ENCODE results near the gene WNT3.
"Not testable (repeated sequence)": the region's sequence is repeated elsewhere in the genome, so short reads cannot be mapped to it uniquely, and the experiment has no call there.

The WNT3 gene

DNA sequence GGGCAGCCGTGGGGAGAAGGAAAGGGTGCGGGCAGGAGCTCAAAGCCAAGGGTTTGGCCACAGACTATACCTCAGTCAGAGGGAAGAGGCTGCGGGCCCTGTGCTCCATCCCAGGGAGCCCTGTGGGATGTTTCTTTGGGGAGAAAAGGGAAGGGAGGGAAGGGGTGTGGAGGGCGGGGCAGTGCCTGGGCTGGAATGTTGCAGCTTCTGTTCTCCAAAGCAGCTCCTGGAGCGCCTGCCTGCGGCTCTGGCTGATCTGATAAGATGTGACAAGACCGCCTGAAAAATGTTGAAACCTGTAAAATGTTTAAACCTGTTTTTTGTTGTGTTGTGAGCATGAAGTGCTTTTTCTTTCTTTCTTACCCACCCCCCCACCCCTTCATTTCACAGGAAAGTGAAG, 32.8 kb downstream of the WNT3 start:
- no peak for DNase-seq (ENCODE audit: low read depth in 2 of 2)

- DNase-seq (ENCODE audit: low read depth in 2 of 2) = no peak
These were observed 35.4 kb downstream of the WNT3 start for GRCh38 chr17:46783031-46783593.

DNA sequence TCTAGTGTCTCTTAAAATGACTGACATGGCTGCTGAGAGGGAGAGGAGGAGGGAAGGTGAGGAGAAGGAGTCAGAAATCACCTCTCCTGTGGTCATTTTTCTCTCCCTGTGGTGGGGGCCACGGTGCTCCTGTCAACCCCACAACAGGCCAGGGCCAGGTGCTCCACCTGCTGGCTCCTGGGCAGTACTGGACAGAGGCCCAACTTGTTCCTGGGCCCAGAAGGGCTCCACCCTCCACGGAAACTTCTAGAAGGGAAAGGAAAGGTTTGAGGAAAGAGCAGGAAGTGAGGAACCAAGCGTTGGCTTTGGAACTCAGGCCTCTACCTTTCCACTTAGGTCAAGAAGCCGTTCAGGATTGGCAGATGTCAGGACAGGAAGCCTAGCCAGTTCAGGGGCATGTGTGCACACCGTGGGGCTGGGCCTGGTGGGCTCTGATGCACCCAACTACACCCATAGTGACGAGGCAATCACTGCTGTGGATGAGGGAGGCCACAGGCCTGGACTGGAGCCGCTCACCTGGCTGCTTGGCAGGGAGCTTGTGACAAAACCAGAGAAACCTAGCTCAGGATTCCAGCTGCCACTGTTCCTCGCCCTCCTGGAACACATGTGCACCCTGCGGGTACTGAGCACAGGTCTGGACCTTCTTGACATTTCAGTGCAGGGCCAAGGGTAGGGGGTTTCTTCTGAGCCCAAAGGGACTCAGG, 36.1 kb downstream of the WNT3 start:
- DNase-seq (ENCODE audit: low read depth in 2 of 2) = no peak

DNA sequence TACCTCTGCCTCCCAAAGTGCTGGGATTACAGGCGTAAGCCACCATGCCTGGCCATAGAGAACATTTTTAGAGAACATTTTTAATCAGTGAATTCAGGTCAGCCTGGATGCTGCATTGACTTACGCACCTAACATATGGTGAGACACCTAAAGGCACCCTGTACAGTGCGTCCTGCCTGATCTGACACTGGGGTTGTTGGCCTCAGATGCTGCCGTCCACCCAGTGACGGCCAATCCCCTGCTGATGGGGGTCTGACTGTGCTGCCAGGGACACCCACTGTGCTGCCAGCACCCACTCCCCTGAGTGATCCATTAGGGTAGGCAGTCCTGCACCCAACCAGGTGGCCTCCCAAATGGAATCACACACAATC, 38.5 kb downstream of the WNT3 start:
- no peak for DNase-seq (ENCODE audit: low read depth in 2 of 2)

- DNase-seq (ENCODE audit: low read depth in 2 of 2) = no peak
These were observed 40.3 kb downstream of the WNT3 start for GRCh38 chr17:46777943-46778915.

DNA sequence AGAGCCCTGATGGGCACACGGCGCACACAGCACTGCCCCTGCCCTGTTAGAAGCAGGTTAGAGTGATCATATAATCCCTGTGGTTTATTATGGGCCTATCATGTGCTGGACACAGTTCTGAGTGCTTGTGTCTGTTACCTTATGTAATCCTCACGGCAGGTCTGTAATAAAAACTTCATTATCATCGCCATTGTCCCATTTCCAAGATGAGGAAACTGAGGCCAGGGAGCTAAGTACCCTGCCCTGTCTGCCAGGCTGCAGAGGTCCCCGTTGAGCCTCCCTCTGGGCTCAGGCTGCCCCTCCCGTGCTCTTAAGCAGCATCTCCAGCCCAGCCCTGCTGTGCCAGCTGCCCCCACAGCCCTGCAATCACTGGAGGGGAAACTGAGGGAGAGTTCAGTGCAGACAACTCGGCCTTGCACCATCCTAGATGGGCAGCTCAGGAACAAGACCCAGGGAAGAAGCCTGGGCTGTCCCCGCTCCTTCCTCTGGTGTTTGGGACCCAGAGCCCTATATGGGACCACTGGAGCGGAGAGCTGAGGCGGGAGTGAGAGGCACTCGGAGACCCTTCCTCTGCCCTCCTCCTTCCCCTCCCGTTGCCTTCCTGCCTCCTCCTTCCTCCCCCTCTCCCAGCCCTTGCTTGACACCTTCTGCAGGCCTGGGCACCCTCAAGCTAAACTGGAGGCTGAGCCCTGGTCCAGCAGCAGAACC, 42.0 kb downstream of the WNT3 start:
- no peak for DNase-seq (ENCODE audit: low read depth in 2 of 2)

DNA sequence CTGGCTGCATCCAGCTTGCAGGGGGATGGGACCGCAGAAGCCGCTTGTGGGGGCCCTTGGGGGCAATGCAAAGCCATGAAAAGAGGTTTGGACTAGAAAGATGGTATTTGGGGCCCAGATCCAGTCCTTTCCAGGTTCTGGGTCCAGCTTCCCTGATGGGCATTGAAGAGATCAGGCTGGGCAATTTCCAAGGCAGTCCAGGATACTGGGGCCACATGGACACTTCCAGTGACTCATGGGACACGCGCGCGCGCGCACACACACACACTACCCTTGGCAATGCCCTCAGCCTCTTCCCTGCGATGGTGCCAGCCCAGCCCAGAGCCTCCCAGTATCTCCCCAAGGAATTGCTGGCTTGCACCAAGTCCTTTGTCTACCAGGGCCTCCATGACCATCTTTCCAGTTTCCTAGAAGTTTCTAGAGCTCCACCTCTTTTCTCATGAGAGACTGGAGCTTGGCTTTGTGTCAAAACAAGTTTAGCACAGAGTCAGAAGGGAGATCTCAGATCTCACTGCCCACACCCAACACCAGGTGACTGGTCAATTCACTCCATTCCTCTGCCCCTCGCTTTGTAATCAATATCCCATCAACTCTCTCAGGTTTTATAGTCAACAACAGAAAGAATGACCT, 44.3 kb downstream of the WNT3 start:
- no peak for DNase-seq (ENCODE audit: low read depth in 2 of 2)

- no peak for DNase-seq (ENCODE audit: low read depth in 2 of 2)
These were observed 44.8 kb downstream of the WNT3 start for GRCh38 chr17:46773676-46774075.

DNA sequence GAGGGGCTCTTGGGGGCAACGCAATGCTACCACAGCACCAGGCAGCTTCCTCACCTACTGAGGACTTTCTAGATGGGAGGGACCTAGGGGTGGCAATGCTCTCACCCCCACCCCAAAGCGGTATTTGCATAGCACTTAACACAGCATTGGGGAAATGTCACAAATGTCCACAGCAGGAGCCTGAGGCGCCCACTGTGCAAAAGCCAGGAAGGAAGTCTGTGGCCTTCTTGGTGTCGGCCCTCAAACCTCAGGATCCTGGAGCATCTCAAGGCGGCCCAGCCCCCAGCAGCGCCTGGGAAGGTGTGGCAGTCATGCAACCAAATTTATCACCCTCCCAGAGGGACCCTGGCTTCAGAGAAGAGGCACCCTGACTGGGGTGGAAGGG, 45.3 kb downstream of the WNT3 start:
- DNase-seq (ENCODE audit: low read depth in 2 of 2) = no peak

GRCh38 chr17:46772475-46773220, 45.8 kb downstream of the WNT3 start:
- DNase-seq (ENCODE audit: low read depth in 2 of 2) = no peak

DNA sequence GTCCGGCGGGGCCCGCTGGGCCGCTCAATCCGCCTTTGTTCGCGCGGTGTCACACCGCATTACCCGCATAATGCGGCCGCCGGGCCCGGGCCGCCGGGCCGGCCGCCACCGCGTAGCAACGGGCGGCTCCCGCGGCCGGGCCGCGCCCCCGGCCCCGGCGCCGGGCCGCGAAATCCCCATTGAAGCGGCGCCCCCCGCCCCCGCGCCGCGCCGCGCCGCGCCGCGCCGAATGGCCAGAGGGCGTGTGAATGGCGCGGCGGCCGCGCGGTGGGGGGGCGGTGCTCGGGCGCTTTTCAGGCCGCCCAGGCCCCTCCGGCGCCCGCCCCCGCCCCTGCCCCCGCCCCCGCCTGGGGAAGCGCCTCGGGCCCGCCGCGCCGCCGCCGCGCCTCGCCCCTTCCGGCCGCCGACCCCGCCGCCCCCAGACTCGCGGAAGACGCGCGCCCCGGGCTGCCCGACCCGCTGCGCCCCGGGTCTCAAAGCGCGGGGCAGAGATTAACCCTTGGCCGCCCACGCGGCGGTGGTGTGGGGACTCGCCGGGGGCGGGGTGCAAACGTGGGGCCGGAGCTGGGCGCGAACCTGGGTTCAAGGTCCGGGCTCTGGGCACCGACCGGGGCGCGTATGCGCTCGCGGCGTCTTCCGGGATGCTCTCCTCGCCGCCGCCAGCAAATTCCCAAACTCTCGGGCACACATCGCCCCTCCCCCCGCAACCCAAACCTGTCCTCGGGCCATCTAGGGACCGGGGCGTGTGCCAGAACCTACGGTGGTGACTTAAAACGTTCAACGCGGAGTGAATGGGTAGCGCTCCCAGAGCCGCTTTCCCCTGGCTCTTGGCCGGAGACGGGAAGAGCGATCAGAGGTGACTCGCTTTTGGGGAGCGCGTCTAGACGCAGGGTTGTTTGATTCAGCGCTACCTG, 46.7 kb downstream of the WNT3 start:
- DNase-seq (ENCODE audit: low read depth in 2 of 2) = no peak

GRCh38 chr17:46770818-46771560, 47.5 kb downstream of the WNT3 start:
- no peak for DNase-seq (ENCODE audit: low read depth in 2 of 2)

DNA sequence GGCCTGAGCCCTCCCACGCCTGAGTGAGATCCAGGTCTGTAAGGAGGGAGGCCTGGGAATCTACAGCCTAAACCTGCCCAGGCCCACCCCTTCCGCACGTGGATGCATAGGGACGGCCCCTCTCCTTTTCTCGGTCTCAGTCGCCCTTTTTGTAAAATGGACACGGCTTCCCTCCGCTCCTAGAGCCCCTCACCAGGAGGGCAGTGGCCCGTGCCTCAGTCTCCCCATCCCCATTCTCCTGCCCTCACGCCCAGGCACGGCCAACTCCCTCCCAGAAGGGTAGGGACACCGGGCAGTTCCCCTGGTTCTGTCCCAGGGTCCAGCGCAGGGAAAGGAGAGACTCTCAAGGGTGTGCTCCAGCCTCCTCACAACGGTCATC, 48.1 kb downstream of the WNT3 start:
- no peak for DNase-seq (ENCODE audit: low read depth in 2 of 2)

DNA sequence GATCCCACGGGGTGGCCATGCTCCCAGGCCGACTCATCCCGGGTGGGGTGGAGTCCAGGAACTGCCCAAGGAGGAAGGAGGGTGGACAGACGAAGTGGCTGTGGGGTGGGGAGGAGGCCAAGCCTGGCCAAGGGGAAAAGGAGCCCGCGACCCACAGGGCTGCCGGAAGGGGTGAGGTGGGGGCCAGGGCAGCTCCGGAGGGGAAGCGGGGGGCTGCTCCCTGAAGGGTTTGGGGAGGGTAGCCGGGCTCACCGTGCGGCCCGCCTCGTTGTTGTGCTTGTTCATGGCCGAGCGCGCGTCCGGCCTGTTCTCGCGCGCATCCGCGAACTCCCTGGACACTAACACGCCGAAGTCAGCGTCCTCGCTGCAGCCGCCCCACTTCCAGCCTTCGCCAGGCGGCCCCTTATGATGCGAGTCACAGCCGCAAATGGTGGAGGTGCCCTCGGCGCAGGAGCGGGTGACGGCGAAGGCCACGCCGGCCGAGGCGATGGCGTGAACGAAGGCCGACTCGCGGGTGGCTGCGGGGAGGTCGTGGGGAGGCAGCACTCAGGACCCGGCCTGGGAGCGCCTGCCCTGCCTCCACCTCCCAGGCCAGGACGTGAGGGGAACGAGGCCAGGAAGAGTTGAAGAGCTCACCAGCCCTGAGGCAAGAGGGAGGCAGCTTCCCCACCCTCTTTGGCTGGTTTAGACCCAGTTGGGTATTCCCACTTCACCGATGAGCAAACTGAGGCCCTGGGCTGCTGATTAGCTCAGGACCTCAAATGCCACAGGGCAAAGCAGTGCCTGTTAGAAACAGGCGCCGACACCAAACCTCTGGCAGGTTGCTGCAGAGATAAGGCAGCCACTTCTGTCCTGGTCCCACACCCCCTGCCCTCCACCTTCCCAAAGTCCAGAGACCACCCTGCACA, 48.7 kb downstream of the WNT3 start:
- no peak for DNase-seq (ENCODE audit: low read depth in 2 of 2)

DNA sequence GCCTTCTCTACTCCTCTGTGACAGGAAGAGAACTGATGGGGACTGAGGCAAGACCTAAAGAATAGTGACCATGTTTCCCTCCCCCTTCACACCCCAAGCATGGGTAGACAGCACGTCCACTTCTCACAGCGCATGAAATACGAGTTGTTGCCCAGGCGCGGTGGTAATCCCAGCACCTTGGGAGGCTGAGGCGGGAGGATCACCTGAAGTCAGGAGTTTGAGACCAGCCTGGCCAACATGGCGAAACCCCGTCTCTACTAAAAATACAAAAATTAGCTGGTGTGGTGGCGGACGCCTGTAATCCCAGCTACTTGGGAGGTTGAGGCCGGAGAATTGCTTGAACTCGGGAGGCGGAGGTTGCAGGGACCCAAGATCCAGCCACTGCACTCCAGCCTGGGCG, 49.6 kb downstream of the WNT3 start:
- DNase-seq (ENCODE audit: low read depth in 2 of 2) = not testable (repeated sequence)

GRCh38 chr17:46768540-46768870, 50.0 kb downstream of the WNT3 start:
- no peak for DNase-seq (ENCODE audit: low read depth in 2 of 2)

DNA sequence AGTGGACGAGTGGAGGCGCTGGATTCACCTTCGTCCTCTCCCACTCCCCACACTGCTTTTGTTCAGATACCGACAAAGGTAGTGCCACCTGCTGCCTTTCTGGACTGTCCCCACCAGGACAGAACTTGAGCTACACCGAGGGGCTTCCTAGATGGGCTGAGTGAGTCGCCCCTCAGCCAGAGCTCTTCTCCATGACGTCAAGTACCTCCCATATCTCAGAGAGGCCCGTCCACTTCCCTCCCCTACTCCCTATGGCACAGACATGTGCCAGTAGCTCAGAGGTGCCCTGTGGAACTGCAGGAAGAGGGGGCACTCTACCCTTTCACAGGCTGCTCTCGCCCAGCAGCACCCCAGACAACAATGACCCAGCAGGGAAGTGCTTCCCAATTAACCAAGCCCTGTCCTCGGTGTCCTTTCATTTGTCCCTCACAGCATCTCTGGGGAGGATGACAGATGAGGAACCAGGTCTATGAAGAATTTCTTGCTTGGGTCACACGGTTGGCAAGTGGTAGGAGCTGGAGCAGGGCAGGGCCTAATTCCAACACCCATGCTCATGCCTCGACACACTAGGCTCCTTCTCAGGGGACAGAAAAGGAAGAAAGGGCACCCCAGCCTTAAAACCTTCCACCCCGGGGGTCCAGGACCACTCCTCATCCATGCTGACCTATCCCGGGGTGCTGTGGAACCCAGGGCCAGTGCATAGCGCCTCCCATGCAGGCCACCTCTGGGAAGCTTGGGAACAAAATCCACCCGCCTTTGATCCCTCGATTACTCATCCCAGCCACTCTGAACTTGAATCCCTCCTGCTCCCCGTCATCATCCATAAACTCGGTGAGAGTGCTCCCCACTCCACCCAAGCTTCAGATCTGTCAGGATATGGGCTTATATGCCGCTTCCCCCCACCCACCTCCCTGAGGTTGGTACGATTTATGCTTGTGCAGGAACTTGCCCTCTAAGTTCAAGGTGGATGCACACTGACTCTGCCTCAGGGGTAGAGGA, 51.7 kb downstream of the WNT3 start:
- no peak for DNase-seq (ENCODE audit: low read depth in 2 of 2)
